HG03103 (cell line): Measurements from ENCODE around the gene C18orf63.
A peak's percentile ranks its signal among the peaks of the same experiment; 100 is the strongest.
"Not testable (repeated sequence)": the region's sequence is repeated elsewhere in the genome, so short reads cannot be mapped to it uniquely, and the experiment has no call there.

Experiments
- ATAC-seq: cut with Tn5 transposase; IDR thresholded peaks from one replicate; pipeline ENCODE4 v1.9.1; 2021; ENCODE audit warnings: low read depth; ENCODE audit not compliant: unreplicated experiment

C18orf63 gene

DNA sequence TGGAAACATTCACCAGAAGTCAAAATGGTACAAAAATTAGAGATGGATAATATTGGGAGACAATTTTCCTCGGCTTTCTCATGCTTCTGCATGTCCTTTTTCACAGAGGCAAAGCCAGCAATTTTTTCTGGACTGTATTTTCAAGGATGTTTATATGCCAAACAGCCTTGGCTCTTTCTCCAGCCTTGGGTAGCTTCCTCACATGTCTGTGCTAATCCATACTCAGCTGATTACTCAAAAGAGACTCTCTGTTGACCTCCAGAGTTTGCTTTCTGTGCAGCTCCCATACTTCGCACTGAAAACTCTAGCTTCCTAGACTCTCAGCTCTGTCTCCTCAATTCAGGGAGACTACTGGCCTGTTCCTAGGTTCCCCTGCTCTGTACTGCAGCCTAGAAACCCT lies 10.6 kb downstream of the C18orf63 start:
- no peak for ATAC-seq

DNA sequence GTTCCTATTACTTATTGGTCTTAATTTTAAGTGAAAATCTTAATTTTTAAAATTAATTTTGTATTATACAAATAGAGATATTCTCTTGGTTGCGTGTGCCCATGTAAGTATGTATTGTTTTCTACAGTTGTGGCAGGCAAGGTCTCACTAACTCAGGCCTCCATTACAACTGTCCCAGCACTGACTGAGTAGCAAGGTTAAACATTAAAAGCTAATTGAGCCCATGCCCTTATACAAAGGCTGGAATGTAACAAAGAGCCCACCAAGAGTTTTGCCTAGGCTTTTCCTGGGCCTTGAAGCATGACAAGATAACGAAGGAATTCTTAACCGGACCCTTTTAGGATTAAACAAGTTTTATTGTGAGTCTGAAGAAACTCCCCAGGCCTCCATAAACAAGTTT lies 11.2 kb downstream of the C18orf63 start:
- ATAC-seq = not testable (repeated sequence)

DNA sequence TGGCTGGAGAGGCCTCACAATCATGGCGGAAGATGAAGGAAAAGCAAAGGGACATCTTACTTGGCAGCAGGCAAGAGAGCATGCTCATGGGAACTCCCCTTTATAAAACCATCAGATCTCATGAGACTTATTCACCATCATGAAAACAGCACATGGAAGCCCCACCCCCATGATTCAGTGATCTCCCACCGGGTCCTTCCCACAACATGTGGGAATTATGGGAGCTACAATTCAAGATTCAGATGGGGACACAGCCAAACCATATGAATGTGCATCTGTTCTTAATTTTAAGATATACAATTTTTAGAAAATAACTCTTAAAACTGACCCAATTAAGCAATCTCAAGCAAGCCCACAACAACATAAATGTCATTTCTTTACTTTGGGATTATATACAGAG lies 12.6 kb downstream of the C18orf63 start:
- no peak for ATAC-seq

DNA sequence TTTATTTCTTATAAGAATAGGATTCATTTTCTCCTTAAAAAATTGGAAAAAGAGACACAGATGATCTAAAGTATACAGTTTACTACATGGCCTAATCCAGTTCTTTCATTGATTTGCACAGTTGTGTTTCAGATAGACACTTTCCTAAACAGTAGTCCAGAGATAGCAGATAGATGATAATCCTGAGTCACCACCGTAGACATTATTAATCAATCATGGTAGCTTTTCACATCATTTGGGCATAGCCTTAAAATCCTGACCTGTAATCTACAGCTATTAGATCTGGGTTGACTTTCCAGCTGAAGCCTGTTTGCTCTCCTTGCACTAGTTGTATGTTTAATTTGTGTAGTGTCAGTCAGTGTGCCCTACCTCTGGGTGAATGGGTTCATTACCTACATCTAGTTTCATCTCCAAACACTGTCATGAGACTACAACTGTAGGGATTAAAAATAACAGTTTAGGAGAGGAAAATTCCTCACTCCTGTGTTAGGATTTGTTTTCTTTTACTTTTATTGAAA lies 14.1 kb downstream of the C18orf63 start:
- no peak for ATAC-seq

DNA sequence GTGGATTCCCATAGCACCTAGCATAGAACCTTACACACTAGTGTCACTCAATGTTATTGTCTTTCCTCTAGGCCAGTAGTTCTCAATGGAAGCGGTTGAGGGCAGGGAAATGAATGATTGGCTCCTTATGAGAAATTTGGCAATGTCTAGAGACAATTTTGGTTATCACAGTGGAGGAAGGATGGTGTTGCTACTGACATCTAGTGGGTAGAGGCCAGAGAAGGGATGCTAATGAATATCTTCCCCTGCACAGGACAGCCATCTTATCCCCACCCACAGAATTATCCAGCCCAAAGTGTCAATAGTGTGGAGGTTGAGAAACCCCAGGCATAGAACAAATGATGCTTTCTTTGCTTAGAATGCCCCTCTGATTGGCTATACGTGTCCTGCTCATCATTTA lies 15.8 kb downstream of the C18orf63 start:
- ATAC-seq = no peak

DNA sequence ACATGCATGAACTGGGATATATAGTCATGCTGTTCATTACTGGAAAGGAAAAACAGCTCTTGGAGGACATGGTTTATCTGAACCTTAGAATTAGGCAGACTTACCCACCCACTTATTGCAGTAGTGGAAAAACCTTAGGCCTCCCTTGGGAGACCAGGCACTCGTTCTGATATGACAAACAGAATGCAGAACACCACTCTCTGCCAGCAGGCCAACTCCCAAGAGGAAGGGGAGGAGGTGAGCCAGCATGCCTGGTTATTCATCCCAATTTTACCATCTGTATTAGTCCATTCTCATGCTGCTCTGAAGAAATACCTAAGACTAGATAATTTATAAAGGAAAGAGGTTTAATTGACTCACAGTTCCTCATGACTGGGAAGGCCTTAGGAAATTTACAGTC lies 17.5 kb downstream of the C18orf63 start:
- no peak for ATAC-seq

DNA sequence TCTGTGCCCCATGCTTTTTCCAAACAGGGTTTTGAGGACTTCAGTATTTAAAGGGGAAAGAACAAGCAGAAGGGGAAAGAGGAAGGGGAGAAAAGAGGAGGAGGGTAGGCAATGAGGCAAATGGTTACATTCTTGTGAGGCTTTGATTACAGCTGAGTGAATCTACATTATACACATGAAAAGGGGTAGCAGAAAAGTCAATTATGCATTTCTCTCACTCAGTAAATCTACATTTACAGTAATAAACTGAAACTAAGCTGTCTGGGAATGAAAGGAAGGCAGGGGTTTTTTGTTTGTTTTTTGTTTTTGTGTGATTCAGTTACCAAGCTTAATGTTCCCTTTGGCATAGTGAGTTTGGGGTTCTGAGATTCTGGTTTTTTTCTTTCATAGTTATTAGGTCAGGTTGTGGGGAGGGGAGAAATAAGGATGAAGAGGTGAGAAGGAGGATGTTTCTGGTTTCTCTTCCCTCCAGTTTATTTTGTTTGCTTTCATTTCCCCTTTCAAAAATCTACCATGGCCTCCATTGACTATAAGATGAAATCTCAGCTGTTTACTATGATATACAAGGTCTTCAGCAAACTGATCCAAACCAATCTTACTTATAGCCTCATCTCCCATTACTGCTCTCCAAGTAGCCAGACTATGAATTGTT lies 18.7 kb downstream of the C18orf63 start:
- ATAC-seq = peak; percentile 69

DNA sequence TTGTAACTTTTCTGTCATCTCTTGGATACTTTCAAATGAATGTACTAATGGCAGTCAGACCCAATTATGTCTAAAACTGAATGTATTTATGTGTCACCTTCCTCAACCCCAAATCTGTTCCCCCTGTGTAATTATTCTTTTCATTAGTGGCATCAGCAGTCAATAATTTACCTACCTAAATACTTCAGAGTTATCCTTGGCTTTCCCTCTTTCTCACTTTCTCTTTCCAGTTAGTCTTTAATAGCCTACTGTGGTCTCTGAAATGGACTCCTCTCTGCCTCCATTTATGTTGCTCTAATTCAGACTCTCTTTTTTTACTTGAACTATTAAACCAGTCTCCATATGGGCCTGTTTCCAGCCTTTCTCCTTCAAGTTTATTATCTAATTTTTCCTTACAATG lies 21.0 kb downstream of the C18orf63 start:
- no peak for ATAC-seq

DNA sequence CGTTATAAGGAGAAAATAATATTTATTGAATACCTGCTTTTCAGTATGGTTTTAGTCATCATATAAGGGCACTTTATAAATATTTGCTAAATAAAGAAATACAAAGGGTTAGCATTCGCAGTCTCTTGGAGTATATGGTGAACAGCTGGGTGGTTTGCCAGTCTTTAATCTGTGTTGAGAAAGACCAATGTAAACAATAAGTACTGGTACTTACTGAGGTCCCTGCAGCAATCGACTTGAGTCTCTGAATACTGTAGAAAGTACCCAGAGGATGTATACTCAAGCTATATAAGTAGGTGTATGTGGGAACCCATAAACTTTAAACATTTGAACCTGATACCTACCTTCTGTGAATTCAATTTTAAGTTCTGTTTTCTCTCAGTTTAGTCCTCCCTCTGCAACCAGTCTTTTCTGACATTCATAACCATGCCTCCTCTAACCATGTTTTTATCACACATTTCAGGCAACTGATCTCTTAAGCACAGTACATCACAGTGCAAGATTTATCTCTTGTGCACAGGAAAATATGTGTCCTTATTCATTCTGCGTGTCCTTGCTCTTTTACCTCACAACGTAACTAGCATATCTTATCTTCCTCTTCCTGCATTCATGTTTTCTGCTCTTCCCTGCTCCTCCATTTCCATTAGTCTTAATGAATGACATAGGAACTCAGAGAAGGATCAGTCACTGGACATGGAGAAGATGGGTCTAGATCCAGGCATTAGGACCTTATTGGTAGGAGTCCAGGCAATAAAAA lies 21.7 kb downstream of the C18orf63 start:
- ATAC-seq = no peak

DNA sequence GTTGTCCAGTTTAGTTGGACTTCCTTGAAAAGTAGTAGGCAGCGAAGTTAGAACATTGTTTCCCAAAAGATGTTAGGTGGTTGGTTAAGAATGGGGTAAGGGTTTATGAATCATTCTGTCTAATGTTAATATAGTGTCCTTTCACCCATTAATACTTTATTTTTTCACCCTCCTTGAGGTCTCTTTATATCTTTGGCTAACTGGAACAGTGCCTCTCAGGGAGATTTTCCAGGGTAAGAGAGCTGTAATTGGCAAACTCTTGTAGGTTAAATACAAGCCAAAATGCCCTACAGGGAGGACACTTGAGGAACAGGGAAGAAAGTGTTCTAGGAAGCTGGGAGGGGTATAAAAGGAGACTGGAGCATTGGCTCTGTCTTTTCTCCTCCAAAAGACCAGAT lies 22.3 kb downstream of the C18orf63 start:
- no peak for ATAC-seq

DNA sequence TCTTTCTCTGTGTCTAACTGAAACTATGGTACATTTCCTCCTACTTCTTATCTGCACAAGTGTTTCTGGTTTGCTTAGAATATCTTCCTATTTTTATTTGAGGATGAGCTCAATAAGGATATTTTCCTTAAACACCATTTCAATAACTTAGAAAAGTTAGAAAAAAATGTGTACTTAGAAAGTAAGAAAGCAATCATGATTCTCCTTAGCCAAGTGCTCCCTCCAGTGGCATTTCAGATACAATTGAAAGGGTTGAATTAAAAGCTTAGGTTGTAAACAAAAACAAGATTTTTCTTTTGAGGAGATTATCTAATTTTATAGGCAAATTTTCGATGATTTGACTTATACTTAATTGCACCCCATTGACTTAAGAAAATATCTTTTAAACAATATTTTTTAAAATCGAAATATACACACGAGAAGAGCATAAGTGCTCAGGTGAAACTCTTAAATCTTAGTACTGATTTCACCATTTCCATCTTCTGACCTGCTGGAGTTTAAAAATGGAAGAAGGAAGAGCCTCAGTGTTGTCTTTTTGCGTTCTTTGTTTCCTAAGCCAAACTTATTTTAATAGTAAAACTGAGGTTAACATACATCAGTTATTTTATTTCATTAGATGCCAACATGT lies 26.9 kb downstream of the C18orf63 start:
- no peak for ATAC-seq

DNA sequence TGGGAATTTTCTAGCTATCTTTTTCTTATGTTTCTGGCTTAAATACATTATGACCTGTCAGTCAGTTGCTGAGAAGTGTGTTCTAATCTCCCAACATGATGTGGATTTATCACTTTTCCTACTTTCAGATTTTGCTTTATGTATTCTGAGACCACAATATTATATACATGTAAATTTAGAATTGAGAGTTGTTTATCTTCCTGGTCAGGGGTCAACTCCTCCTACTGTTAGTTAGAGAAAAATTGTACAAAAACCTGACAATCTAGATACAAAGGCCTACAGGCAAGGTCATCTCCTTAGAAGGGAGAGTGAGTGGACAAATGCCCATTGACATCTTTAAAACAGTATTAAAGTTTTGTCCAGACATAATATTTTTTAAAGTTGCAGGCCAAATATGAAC lies 30.6 kb downstream of the C18orf63 start:
- ATAC-seq = no peak

DNA sequence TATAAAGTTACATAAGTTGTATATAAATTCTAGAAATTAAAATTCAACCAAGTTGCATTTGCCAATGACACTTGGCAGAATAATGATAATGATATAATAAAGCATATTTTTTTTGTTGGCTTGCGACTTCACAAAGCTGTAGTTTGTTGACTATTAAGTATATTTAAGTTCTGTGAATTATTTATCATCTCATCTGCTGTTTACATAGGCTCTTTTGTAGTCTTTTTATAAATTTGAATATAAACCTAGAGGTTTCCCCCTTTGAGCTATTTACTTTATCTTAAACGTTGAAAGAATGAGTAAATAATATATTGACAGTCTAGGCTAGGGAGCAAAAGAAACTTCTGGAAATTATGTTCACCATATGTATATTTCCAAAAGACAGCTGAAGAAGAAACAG lies 32.9 kb downstream of the C18orf63 start:
- ATAC-seq = no peak

DNA sequence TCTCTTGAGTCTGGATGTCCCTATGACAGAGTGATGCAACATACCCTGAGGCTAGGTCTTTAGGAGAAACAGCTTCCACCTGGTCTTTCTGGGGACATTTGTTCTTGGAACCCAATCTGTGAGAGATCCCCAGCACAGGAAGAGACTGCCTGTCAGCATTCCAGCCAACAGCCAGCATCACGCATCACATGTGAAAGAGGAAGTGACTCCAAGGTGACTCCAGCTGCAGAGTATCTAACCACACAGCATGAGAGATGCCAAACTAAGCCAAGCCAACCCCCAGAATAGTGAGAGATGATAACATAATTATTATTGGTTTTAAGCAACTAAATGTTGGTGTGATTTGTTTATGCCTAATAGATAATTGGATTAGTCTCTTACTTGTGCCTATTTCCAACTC lies 35.7 kb downstream of the C18orf63 start:
- ATAC-seq = no peak

DNA sequence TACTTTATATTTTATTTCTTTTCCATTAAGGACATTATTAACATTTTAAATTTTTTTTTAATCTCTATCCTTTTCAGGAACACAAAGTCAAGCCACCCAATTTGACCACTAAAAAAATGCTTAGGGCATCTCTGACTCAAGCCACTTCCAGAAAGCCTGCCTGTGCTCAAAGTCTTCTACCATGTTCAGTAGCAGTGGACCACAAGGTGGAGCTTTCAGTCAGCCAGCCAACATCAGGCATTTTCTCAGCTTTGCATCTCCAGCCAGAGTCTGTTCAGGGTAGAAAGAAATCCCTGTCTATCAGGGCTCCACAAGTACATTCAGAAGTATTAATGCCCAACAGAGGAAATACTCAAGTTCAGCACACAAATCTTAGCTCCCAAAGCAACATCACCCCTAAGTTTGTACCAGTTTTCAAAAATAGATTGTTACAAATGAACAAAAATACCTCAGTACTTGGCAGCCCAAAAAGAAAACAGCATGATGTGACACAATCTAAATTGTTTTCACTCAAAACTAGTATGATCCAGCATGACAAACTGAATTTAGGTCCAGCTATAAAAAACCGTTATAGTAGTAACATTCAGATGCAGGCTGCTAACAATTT lies 37.6 kb downstream of the C18orf63 start:
- peak; percentile 65 for ATAC-seq

DNA sequence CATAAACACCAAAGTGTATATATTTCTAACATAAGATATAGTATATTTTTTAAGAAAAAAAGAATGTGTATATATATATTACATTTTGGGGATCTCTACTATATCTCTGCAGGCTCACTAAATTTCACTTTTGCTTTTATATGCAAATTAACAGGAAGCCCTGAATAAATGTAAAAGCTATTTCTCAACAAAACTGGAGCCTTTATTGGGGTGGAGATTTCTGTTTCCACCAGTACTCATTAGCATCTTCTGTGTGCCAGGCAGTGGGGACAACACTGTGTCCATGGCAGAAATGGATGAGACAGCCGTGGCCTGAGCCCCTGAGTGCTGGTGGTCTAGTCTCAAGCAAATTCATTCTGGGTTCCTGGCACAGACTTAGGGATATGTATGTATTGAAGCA lies 41.3 kb downstream of the C18orf63 start:
- ATAC-seq = no peak

DNA sequence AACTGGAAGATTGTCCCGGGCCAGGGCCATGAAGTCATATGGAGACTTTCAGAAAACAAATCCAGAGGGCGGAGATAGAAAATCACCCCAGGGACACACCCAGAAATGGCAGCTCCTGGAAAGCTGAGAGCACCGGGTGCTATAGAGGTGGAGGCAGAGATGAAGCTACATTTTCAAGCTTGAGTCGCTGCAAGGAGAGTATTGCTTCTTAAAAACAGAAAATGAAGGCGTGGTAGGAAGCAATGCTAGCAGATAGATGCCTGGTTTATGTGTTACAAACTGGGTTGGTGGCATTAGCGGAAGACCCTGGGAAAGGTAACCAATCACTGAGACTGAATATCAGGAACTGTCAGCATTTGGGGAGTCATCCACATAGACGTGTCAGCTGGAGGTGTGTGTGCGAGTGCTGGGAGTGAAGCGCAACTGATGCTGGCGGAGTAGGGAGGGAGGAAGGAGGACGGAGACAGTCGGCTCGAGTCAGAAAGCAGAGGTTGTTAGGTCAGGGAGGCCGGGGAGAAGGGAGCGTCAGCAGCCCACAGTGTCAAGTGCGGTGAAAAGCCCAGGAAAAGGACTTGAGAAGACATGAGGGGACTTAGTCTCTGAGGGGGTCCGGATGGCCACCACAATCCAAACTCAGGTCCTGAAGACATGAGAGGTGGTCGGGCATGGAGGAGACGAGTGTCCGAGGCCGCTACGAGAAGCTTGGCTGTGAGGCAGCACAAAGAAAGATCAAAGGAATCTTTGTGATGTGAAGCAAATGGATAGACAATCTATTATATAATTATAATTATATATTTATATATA lies 45.4 kb downstream of the C18orf63 start:
- no peak for ATAC-seq

DNA sequence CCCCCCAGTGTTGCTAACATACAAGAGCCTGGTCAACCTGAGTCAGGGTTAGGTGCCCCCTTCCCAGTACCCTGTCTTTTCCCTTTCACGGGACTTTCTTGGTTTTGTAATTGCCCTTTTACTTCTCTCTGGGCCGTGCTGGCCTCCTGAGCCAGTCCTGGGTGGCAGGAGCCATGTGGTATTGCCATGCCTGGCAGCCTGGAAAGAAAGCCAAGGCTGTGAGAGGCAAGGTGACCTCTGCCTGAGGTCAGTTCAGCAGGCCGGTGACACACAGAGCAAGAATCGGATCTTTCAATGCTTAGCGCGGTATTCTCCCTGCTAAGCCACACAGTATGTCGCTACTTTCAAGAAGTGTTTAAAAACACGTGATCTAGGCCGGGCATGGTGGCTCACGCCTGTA lies 52.3 kb downstream of the C18orf63 start:
- ATAC-seq = no peak

DNA sequence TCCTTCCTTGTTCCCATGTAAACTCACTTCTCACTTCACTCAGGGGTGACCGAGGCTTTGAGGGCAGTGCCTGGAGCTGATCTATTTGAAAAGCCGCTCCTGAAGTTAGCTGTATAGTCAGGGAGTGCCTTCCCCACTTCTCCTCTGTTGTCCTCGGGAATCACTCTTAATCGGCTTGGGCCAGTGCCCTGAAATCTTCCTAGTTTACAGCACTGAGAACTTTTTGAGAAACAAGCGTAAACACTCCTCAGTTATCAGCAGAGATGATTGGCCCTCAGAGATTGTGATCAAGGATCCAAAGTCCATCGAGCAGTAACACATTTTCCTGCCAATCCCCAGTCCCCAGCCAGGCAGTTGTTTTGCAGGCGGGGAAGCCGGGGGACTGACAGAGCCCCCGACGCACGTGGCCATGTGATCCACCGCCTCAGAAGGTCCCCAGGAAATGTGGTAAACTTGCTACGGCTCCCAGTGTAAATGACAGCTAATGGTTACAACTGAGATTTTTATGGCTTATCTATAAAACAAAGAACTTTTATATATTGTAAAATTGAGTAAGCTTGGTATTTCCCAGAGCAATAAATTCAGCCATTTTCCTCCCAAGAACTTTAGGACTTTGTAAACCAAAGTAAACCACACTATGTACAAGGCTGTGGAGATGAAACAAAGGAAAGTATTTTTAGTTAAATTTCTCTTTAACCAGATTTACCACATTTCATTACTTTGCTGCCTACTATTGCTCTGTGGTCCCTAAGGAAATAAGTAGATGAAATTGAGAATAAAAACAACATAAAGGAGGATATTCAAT lies 53.5 kb downstream of the C18orf63 start:
- no peak for ATAC-seq

DNA sequence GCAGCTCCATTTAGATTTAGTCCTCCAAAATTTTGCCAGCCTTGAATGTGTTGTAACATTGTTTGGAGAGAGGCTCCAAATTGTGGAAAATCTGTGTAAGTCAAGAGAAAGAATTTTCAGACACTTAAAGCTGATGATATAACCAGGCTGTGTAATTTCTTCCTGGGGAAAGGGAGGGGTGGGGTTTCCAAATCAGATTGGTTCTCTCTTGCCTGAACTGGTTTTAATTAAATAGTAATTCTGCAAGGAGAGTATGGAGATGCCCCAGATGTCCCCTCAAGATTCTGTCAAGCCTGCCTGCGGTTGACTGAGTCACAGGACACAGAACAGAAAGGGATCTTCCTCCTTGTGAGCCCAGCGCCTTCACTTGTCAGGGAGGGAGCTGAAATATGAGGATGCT lies 54.5 kb downstream of the C18orf63 start:
- no peak for ATAC-seq
